HepG2 (cell line): ENCODE data around the gene DCST2. TPM values are rescaled to one million over a fixed set of nuclear protein-coding genes. Genes with fewer than 3 reads are reported as not detected.

ENCODE experiments used
- ARID2 ChIP-seq: sonication (generic); formaldehyde crosslinking; IDR thresholded peaks from 2 replicates; pipeline ENCODE4 v1.8.1; 2022; ENCODE audit warnings: mild to moderate bottlenecking, missing genetic modification reagents, borderline replicate concordance
- BORCS8-MEF2B ChIP-seq: sonication (generic); formaldehyde crosslinking; IDR thresholded peaks from 2 replicates; pipeline ENCODE4 v1.8.0; 2022; ENCODE audit warnings: mild to moderate bottlenecking, missing genetic modification reagents
- E2F1 ChIP-seq: sonication (generic); formaldehyde crosslinking; IDR thresholded peaks from 2 replicates; pipeline ENCODE4 v1.5.0; 2020; ENCODE audit warnings: missing genetic modification reagents
- HES4 ChIP-seq: sonication (generic); formaldehyde crosslinking; IDR thresholded peaks from 2 replicates; pipeline ENCODE4 v1.9.0; 2021; ENCODE audit warnings: mild to moderate bottlenecking, missing genetic modification reagents, borderline replicate concordance
- MED8 ChIP-seq: sonication (generic); formaldehyde crosslinking; IDR thresholded peaks from 2 replicates; pipeline ENCODE4 v1.8.1; 2023; ENCODE audit warnings: mild to moderate bottlenecking, missing genetic modification reagents; ENCODE audit not compliant: insufficient replicate concordance
- PRDM10 ChIP-seq: sonication (generic); formaldehyde crosslinking; IDR thresholded peaks from 2 replicates; pipeline ENCODE4 v1.4.0; 2020; ENCODE audit warnings: low read depth, missing genetic modification reagents
- SALL1 ChIP-seq: sonication (generic); formaldehyde crosslinking; IDR thresholded peaks from 2 replicates; pipeline ENCODE4 v1.8.0; 2022; ENCODE audit warnings: mild to moderate bottlenecking, missing genetic modification reagents
- SAP130 ChIP-seq: IDR thresholded peaks from 2 replicates; pipeline ENCODE4 v1.6.1; 2016; ENCODE audit warnings: low read depth
- XRCC5 ChIP-seq: fragments of 200-400 bp; formaldehyde crosslinking; optimal IDR thresholded peaks from 2 replicates; pipeline ENCODE3; 2017; ENCODE audit warnings: mild to moderate bottlenecking, low read length
- YEATS2 ChIP-seq: sonication (generic); formaldehyde crosslinking; IDR thresholded peaks from 2 replicates; pipeline ENCODE4 v1.4.0; 2020; ENCODE audit warnings: missing genetic modification reagents, borderline replicate concordance
- YEATS4 ChIP-seq: sonication (generic); formaldehyde crosslinking; IDR thresholded peaks from 2 replicates; pipeline ENCODE4 v1.4.0; 2020; ENCODE audit warnings: missing genetic modification reagents, borderline replicate concordance
- ZNF878 ChIP-seq: sonication (generic); formaldehyde crosslinking; IDR thresholded peaks from 2 replicates; pipeline ENCODE4 v1.8.1; 2023; ENCODE audit warnings: mild to moderate bottlenecking, missing genetic modification reagents, moderate library complexity
- polyA plus RNA-seq, 8 experiments: library from polyadenylated mRNA; depleted of rRNA in 3 of 8; stranded (reverse) in 7 of 8; unstranded in 1 of 8; fragments of >200 nt; fragmentation: Illumina TruSeq in 4 of 8; extraction: Trizol in 4 of 8; gene quantifications; 2 replicates each; pipeline versions ENCODE4 v1.2.1 to v1.2.3, GENCODE V29; 2011 to 2016; ENCODE audit warnings: low read depth in 4 of 8, missing spikeins in 1 of 8, mixed read lengths in 1 of 8; ENCODE audit not compliant: insufficient read depth in 1 of 8
- total RNA-seq, 5 experiments: library from RNA; depleted of rRNA; stranded (reverse); fragments of >200 nt; fragmentation: Illumina TruSeq; extraction: Trizol; gene quantifications; 2 replicates each; pipeline ENCODE4 v1.2.3, GENCODE V29; 2016; ENCODE audit warnings: low read depth in 1 of 5
- TF ChIP-seq, protein P1 (sequence below): sonication (generic); formaldehyde crosslinking; IDR thresholded peaks from 2 replicates; pipeline ENCODE4 v1.8.1; 2023; ENCODE audit warnings: missing genetic modification reagents, inconsistent platforms, borderline replicate concordance
- TF ChIP-seq, protein P2 (sequence below): IDR thresholded peaks from 2 replicates; pipeline ENCODE4 v1.6.1; 2016
- TF ChIP-seq, protein P3 (sequence below): sonication (generic); formaldehyde crosslinking; IDR thresholded peaks from 2 replicates; pipeline ENCODE4 v1.5.0; 2020; ENCODE audit warnings: missing genetic modification reagents, mild to moderate bottlenecking, borderline replicate concordance

DCST2 gene
- total and polyA plus RNA-seq, 2 of the 13 experiments (the other 11 are each of a cell fraction or from before 2014, with no cell fraction given), result 0.74 TPM; not detected in 1

DNA sequence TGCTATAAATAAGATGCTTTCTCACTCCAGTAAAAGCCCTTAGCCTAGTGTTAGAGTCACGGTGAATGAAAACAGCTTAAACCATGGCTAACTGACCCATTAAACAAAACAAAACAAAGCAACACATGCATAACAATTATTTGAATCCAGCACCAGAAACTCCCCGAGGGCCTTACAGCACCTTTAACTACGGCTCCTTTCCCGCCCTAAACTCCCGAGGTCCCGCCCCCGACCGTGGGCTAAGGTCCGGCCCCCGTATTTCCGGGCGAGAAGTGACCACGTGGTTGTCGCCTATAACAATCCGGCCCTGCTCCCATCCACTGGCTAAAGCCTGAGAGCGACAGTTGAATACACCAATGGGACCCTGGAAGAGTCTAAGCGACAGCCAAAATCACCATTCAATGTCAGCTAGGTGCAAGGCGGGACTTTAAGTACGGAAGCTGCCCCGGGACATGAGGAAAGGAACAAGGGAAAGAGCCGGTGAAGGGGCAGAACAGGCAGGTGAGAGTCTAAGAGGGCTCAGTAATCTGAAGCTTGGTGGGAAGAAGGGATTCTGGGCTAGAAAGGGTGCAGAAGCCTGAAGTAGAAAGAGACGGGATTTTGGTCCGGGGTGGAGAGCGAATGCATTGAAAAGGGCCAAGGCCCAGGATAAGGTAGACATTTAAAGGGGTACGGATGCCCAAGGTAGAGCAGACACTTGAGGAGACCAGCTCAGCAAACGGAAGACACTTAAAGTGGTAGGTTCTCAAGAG, 50.5 kb downstream of the DCST2 start, which contains the start of gene FLAD1 (continued):
- TF ChIP-seq, protein P1, sequence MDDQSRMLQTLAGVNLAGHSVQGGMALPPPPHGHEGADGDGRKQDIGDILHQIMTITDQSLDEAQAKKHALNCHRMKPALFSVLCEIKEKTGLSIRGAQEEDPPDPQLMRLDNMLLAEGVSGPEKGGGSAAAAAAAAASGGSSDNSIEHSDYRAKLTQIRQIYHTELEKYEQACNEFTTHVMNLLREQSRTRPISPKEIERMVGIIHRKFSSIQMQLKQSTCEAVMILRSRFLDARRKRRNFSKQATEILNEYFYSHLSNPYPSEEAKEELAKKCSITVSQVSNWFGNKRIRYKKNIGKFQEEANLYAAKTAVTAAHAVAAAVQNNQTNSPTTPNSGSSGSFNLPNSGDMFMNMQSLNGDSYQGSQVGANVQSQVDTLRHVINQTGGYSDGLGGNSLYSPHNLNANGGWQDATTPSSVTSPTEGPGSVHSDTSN (CRISPR knock-in tag), result peak; percentile 99
- TF ChIP-seq, protein P2, sequence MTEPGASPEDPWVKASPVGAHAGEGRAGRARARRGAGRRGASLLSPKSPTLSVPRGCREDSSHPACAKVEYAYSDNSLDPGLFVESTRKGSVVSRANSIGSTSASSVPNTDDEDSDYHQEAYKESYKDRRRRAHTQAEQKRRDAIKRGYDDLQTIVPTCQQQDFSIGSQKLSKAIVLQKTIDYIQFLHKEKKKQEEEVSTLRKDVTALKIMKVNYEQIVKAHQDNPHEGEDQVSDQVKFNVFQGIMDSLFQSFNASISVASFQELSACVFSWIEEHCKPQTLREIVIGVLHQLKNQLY, result peak; percentile 73; the same call in 1 of the 2 replicates
- TF ChIP-seq YEATS4 (peak; percentile 64; the same call in 1 of the 2 replicates), XRCC5 (peak; percentile 59), MED8 (CRISPR knock-in tag) (peak; percentile 74), YEATS2 (CRISPR knock-in tag) (peak; percentile 97), BORCS8-MEF2B (CRISPR knock-in tag) (peak; percentile 86), ARID2 (CRISPR knock-in tag) (peak; percentile 32; the same call in 1 of the 2 replicates), SALL1 (CRISPR knock-in tag) (peak; percentile 66; the same call in 1 of the 2 replicates), SAP130 (CRISPR knock-in tag) (peak; percentile 99), PRDM10 (no peak; the same call in none of the 2 replicates), E2F1 (CRISPR knock-in tag) (peak; percentile 87), ZNF878 (peak; percentile 77), HES4 (CRISPR knock-in tag) (no peak)
- TF ChIP-seq, protein P3, sequence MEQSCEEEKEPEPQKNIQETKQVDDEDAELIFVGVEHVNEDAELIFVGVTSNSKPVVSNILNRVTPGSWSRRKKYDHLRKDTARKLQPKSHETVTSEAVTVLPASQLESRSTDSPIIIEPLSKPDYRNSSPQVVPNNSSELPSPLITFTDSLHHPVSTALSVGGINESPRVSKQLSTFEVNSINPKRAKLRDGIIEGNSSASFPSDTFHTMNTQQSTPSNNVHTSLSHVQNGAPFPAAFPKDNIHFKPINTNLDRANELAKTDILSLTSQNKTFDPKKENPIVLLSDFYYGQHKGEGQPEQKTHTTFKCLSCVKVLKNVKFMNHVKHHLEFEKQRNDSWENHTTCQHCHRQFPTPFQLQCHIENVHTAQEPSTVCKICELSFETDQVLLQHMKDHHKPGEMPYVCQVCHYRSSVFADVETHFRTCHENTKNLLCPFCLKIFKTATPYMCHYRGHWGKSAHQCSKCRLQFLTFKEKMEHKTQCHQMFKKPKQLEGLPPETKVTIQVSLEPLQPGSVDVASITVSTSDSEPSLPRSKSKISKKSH (CRISPR knock-in tag), result no peak
